ENCODE results near the gene HBZ.

DNA sequence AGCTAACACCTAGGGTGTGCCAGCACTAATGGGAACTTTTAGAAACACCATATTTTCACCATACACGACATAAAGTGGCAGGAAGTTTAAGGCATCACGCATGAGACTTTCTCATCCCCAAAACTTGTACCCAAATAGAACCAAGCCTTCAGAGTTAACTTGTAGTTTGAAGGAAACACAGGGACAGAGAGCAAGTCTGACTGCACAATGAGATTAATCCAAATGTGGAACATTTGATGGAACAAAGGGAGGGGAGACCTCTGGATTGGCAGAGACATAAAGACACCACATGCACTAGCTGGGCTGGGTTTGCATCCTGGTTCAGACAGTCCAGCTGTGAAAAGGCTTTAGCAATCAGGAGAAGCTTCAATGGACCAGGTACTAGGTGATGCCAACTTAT is 38.1 kb upstream of the HBZ start:
- TF ChIP-seq, protein P1, sequence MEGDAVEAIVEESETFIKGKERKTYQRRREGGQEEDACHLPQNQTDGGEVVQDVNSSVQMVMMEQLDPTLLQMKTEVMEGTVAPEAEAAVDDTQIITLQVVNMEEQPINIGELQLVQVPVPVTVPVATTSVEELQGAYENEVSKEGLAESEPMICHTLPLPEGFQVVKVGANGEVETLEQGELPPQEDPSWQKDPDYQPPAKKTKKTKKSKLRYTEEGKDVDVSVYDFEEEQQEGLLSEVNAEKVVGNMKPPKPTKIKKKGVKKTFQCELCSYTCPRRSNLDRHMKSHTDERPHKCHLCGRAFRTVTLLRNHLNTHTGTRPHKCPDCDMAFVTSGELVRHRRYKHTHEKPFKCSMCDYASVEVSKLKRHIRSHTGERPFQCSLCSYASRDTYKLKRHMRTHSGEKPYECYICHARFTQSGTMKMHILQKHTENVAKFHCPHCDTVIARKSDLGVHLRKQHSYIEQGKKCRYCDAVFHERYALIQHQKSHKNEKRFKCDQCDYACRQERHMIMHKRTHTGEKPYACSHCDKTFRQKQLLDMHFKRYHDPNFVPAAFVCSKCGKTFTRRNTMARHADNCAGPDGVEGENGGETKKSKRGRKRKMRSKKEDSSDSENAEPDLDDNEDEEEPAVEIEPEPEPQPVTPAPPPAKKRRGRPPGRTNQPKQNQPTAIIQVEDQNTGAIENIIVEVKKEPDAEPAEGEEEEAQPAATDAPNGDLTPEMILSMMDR (conservative IDR thresholded peaks at IDR 0.05; ENCODE audit: low read length) = no peak
- TF ChIP-seq EZH2phosphoT487 (IDR thresholded peaks at IDR 0.05; ENCODE audit: borderline replicate concordance) = no peak
